ENCODE data around the gene ANKRD33B. TPM values are rescaled to one million over a fixed set of nuclear protein-coding genes. Genes with fewer than 3 reads are reported as not detected.

The ANKRD33B gene
- total and polyA plus RNA-seq, 2 of the 8 experiments (the other 6 are each of a cell fraction or from before 2014, with no cell fraction given) = 6.9 to 20.6 TPM

GRCh38 chr5:10654566-10654965, 90.7 kb downstream of the ANKRD33B start:
- no peak overlapping the region for H2BK12ac ChIP-seq (ENCODE audit: low read depth, low read length)
- no peak for FAIRE-seq
- H2BK120ac ChIP-seq (replicated peaks; ENCODE audit: low read depth, low read length) = no peak overlapping the region

More at GRCh38 chr5:10654566-10654965, 90.7 kb downstream of the ANKRD33B start:
- Histone ChIP-seq H3K4me1 (replicated peaks in 1 of 4; ENCODE audit: control insufficient read depth in 3 of 4, insufficient read depth in 4 of 4, low read length in 3 of 4) (peaks cover 2 to 13% (median 6%) of the 10 kb centered on the region in 4 experiments), H4K91ac (replicated peaks; ENCODE audit: insufficient read length, low read length) (no peak overlapping the region), H3K27ac (ENCODE audit: low read depth, low read length) (no peak overlapping the region), H3K27me3 (replicated peaks in 1 of 4; ENCODE audit: control insufficient read depth in 3 of 4, extremely low read depth in 1 of 4, insufficient read depth in 3 of 4, low read length in 3 of 4) (no peaks in the 10 kb centered on the region), H2AK5ac (ENCODE audit: low read depth, low read length) (no peak overlapping the region), H3K23me2 (ENCODE audit: low read depth, low read length) (0 out of 2 replicates have a peak, but pooled peaks cover 2% of the 10 kb centered on the region), H2BK5ac (ENCODE audit: low read depth, low read length) (no peak overlapping the region), H3K9me3 (ENCODE audit: insufficient read depth in 2 of 2, low read depth in 1 of 2, low read length in 1 of 2) (no peaks in the 10 kb centered on the region), H3K4me3 (ENCODE audit: extremely low read depth in 1 of 4, insufficient read depth in 2 of 4, low read depth in 3 of 4, low read length in 4 of 4) (no peak overlapping the region), H3K56ac (replicated peaks; ENCODE audit: insufficient read length, low read depth, low read length) (no peak overlapping the region), H3K36me3 (ENCODE audit: control insufficient read depth in 2 of 4, insufficient read depth in 4 of 4, low read length in 3 of 4) (peaks cover 0 to 8% (median under 1%) of the 10 kb centered on the region in 4 experiments; a peak in 5 of 8 replicates), H4K8ac (ENCODE audit: extremely low read depth, insufficient read depth, low read length) (no peak overlapping the region), H3K79me2 (ENCODE audit: control insufficient read depth in 1 of 2, insufficient read depth in 2 of 2, low read length in 2 of 2) (no peaks in the 10 kb centered on the region; a peak in 1 of 4 replicates), H3K9ac (replicated peaks in 1 of 4; ENCODE audit: extremely low read depth in 1 of 4, low read depth in 3 of 4, low read length in 3 of 4) (no peak overlapping the region), H3K18ac (ENCODE audit: extremely low read depth, low read length) (no peak overlapping the region), H4K5ac (ENCODE audit: insufficient read length, low read depth, low read length) (no peak overlapping the region), H3K4ac (replicated peaks; ENCODE audit: insufficient read length, low read depth, low read length) (no peak overlapping the region), H3K14ac (ENCODE audit: insufficient read length) (no peak overlapping the region), H3K79me1 (ENCODE audit: low read depth, low read length) (peaks cover 4% of the 10 kb centered on the region; the same call in 1 of the 2 replicates), H2BK15ac (ENCODE audit: low read length) (no peak overlapping the region), H2AFZ (ENCODE audit: low read length) (no peak overlapping the region), H3K4me2 (ENCODE audit: insufficient read depth in 1 of 2, low read depth in 2 of 2, low read length in 2 of 2) (no peak overlapping the region), H3K23ac (ENCODE audit: insufficient read length) (no peak overlapping the region), H2BK20ac (ENCODE audit: low read length) (no peak overlapping the region), H4K20me1 (replicated peaks in 1 of 2; ENCODE audit: control insufficient read depth in 1 of 2, insufficient read depth in 2 of 2, low read length in 2 of 2) (peaks cover 0 to 3% of the 10 kb centered on the region in 2 experiments)
- ChIA-PET POLR2A (ENCODE audit: partially characterized antibody) (interaction anchor here (1.6 kb wide), 1 partner anchor 17 kb away, joined by 3 read pairs; no protein-coding TSS in a partner anchor), CTCF (ENCODE audit: partially characterized antibody) (interaction anchor here (0.6 to 1.0 kb wide), 2 partner anchors 10 to 201 kb away, joined by 3 read pairs; no protein-coding TSS in a partner anchor)
- TF ChIP-seq USF2 (IDR thresholded peaks at IDR 0.05; ENCODE audit: low read length) = no peak
- TF ChIP-seq SIX5 (IDR thresholded peaks at IDR 0.05; ENCODE audit: low read depth, low read length) = no peak
- TF ChIP-seq HDAC6 (IDR thresholded peaks at IDR 0.05; ENCODE audit: low read depth, low read length) = no peak
- TF ChIP-seq SP2 (IDR thresholded peaks at IDR 0.05; ENCODE audit: low read length) = no peak
- 97% methylated on average over 13 of the region's 13 CpGs; no CpG with 5 or more reads in 1 of the 2 experiments for WGBS, 2 experiments (ENCODE audit: extremely low coverage in 1 of 2, insufficient coverage in 1 of 2, insufficient read length in 1 of 2, insufficient replicate concordance in 2 of 2, low coverage in 1 of 2, low lambda C conversion rate in 2 of 2, missing lambda C conversion rate in 1 of 2)
- DNase-seq (ENCODE audit: low read depth in 1 of 2, low spot score in 2 of 2) = no peak
